NCI-H446 treated with DMSO at 0.1 percent for 48 hours (cell line): ENCODE measurements around the gene CNOT1.

Experiments used
- DNase-seq: peaks from one replicate; lab custom pipeline; 2025; lab: John Stamatoyannopoulos, UW

CNOT1 gene

DNA sequence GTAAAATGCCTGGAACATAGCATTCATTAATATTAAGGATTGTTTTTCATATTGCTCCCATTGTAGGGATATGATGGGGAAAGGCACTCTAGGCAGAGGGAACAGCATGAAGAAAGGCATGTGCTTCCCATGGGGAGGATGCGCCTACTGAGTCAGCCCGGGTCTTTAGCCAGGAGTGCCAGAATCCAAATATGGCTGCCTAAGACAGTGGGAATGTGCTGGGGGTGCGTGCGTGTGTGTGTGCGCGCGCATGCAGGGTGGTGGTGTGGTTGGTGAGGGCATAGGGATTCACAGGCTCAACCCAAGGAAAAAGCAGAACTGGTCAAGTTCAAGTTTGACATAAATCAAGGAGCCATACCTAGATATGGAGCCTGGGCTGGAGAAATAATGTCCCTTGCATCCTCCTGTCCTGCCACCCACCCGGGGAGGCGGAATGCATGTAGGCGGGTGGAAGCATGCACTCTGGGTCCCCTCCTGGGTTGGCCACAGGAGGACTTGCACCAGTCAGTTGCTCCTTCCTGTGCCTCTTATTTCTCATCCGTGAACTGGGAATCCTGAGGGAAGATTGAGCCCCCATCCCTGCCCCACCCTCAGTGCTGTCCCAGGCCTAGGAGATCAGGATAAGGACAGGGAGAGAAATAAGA is 148.3 kb downstream of the CNOT1 start:
- DNase-seq, result no peak

- no peak for DNase-seq
Observed at GRCh38 chr16:58478427-58478826, 151.2 kb downstream of the CNOT1 start.

DNA sequence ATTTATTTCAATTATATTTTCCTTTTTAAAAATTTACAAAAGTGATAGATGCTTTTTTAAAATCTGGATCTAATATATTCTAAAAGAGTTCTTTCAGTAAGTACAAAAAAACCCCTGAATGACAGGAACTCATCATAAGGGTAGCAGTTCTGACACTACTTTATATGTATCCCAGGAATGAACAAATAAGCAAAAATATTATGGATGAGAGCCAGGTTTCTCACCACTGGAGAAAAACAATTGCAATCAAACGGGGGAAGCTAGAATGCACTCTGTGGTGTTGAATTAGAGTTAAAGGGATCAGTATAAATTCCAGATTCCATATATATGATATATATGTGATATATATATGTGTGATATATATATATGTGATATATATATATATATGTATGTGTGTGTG is 152.8 kb downstream of the CNOT1 start:
- DNase-seq, result no peak

- DNase-seq, result no peak
Observed at GRCh38 chr16:58475091-58475619, 154.5 kb downstream of the CNOT1 start.

GRCh38 chr16:58474296-58474695 is 155.3 kb downstream of the CNOT1 start:
- DNase-seq, result no peak

DNA sequence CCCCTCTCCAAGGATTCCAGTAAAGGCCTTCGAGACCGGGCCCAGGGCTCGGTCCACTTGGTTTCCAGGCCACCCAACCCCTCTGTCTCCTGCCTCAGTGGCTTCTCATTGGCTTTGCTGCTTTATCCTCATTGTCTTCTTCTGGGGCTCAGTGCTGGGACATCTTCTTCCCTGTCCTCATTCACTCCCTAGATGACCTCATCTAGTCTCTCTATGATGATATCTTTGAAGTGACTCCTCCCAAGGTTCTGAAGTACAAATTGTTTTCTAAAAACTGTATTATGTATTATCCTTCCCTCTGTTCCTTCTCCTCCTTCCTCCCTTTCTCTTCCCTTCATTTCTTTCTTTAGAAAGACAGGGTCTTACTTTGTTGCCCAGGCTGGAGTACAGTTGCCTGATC is 156.8 kb downstream of the CNOT1 start:
- DNase-seq, result no peak

DNA sequence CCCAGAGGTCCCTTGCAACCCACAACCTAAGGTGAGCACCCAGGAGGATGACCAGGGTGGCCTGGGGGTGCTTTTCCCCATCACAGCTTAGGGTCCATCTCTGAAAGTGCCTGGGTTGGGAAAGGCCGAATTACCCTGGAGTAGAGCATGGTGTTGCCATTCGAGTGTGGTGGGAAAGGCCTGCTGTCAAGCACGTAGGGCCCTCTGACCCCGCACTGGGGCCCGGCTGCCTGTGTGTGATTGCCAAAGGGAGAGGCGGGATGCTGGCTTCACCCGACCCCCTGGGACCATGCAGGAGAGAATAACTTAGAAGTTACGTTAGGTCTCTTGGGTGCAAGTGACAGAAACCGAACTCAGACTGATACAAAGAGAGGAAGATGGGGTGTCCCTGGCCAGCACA is 157.4 kb downstream of the CNOT1 start:
- DNase-seq, result no peak

DNA sequence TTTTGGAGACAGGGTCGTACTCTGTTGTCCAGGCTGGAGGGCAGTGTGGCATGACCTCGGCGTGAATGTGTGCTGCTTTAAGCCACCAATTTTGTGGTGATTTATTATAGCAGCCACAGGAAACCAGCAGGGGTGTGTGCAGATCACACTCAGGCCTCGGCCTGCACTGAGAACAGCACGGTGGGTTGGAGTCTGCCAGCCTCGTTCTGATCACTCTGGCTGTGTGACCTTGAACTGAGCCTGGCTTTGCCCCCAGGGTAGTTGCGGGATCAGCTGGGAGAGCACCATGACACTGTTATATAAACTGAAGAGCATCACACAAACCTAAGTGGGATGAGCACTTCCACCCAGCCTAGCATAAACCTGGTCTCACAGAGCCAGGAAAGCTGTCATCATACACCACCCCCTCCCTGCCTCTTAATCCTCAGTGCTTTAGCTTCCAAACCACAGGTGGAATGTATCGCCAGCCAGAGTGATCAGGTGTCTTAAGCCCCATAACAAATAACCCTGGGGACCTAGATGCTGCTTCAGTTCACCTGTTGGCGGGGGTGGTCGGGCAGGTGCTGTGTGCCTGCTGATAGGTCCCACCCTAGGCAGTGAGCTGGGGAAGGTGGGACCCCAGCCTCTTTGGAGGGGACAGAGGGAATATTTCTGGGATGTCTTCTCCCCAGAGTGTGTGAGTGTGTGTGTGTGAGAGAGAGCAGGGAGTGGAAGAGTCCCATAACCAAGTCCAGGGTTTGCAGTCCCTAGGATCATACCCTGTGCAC is 158.2 kb downstream of the CNOT1 start:
- DNase-seq, result no peak
